ENCODE results near the gene JAGN1.

- TF ChIP-seq POLR2A (IDR thresholded peaks at IDR 0.05), result no peak
- TF ChIP-seq, protein P1, sequence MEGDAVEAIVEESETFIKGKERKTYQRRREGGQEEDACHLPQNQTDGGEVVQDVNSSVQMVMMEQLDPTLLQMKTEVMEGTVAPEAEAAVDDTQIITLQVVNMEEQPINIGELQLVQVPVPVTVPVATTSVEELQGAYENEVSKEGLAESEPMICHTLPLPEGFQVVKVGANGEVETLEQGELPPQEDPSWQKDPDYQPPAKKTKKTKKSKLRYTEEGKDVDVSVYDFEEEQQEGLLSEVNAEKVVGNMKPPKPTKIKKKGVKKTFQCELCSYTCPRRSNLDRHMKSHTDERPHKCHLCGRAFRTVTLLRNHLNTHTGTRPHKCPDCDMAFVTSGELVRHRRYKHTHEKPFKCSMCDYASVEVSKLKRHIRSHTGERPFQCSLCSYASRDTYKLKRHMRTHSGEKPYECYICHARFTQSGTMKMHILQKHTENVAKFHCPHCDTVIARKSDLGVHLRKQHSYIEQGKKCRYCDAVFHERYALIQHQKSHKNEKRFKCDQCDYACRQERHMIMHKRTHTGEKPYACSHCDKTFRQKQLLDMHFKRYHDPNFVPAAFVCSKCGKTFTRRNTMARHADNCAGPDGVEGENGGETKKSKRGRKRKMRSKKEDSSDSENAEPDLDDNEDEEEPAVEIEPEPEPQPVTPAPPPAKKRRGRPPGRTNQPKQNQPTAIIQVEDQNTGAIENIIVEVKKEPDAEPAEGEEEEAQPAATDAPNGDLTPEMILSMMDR (IDR thresholded peaks at IDR 0.05), result no peak
Measured at GRCh38 chr3:9889405-9889804, 1.0 kb upstream of the JAGN1 start.

All from thyroid gland (tissue), 4 donors.